CD1c-positive myeloid dendritic cell (primary cell): ENCODE results near the gene FAM13A.
"Not testable (repeated sequence)": the region's sequence is repeated elsewhere in the genome, so short reads cannot be mapped to it uniquely, and the experiment has no call there.

Experiments used
- DNase-seq: peaks from one replicate; pipeline ENCODE4 v3.0.0-alpha.2; 2016; ENCODE audit errors: extremely low spot score

FAM13A gene

DNA sequence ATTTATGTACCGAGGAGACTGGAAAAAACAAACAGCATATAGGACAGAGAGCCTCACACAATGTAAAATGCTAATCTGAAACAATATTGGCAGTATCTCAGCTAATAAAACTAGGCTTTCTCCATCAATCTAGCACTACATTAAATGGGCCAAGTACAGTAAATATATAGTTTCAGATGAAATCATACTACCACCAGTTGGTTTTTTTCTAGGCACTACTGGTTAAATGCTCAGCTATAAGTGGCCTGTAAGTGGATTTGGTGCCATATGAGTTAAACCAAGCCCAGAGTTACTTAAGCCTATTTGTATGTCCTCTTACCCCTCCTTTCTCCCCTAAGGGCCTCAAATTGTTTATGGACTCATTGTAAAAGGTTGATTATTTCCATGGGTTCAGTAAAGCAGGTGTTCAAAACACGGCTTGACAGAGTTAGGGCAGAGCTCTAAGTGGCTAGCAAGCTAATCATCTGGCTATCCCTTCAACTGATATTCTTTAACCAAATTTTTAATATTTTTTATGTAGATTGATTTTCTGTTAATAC is 57.5 kb downstream of the FAM13A start:
- no peak for DNase-seq

DNA sequence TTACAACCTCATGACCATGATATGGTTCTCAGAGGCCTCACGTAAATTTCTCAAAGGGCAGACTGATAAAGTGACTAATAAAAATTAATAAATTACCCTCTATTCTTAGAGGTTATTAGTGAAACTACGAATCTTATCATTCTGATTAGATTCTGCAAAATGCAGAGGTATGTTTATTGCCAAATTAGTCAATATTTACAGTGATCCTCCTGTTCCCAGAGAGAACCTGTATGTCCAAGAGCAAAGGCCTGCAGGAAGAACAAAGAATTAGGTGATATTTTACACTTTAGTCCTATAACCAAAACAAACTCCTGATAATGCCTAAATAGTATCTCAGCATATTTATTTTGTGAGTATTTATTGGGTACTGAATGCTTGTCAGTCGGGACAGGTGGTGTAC is 58.1 kb downstream of the FAM13A start:
- no peak for DNase-seq

DNA sequence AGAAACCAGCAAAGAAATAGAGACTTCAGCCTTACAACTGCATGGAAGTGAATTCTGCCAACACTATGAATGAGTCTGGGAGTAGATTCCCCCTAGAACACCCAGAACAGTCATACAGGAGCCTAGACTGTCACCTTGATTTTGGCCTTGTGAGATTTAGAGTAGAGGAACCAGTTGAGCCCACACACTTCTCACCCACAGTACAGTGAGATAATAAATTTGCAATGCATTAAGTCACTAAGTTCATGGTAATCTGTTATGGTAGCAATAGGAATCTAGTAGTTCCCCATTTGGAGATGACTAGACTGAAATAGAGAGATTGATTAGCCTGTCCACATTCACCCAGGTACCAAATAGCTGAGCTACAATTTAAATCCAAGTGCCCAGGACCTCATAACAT is 59.0 kb downstream of the FAM13A start:
- DNase-seq, result peak; percentile 22

DNA sequence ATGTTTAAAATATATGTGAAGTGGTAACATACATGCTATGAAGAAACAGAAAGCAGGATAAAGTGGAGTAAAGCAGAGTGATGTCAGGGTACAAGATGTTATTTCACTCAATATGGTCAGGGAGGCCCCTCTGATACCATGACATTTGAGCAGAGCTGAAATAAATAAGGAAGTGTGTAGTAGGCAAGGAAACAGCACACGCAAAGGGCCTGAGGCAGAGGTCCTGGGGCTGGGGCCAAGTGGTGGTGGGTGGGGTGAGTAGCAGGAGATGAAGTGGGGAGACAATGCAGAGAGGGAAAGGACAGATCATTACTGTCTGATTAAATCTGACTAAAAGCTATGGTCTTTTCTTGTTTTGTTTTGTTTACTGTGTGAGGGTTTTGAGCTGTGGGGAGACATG is 61.1 kb downstream of the FAM13A start:
- DNase-seq, result no peak

DNA sequence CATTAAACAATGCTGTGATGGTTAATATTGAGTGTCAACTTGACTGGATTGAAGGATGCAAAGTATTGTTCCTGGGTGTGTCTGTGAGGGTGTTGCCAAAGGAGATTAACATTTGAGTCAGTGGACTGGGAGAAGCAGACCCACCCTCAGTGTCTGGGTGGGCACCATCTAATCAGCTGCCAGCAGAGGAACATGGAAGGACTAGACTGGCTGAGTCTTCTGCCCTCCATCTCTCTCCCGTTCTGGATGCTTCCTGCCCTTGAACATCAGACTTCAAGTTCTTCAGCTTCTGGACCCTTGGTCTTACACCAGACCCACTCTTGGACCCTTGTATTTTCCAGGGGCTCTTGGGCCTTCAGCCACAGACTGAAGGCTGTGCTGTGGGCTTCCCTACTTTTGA is 61.7 kb downstream of the FAM13A start:
- not testable (repeated sequence) for DNase-seq

DNA sequence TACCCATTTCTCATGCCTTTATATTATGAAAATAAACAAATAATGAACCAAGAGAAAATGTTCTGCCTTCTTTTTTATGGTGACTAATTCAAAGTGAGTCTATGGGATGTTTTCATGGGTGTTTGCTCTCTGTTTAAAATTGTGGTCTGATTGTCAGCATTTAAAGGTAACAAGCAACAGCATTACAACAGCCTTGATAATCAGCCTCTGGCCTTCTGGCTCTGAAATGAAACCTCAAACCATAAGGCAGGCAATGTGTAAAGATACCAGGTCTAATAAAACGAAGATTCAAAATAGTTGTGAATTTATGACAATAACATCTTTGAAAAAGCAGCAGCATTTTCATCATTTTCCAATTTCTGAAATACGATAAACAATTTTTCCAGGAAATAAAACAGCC is 63.7 kb downstream of the FAM13A start:
- no peak for DNase-seq

DNA sequence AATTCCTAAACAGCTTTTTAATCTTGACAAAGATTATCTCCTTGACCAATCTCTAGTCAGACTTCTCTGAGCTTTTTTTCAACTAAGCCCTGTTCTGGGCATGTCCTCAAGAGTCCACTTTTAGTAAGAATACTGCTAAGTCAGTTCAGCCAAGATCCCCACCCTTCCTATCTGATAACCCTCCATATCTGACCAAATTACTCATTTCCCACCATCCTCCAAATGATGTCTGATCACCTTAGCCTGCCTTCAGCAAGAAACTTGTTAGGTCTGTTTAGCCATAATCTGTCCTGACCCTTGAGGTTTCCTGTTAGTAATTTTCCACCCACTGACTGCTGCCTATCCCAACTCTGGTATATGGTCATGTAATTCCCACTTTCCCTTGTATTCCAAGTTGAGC is 65.2 kb downstream of the FAM13A start:
- no peak for DNase-seq

DNA sequence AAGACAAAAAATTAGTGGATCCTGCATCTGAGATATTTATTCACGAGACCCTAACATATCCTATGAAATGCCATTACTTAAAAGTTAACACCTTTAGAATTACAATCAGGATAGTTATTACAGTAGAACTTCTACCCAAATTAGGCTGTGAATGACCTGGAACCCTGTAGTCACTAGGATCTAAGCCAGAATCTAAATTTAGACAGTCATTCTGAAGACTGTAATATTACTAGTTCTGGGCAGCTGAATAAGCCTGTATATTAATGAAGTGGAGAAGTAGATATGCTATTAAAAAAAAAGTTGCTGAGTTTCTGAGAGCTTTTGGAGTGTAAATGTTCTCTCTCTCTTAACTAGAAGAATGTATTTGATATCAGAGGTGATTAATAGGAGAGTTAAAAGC is 67.0 kb downstream of the FAM13A start:
- DNase-seq, result no peak

DNA sequence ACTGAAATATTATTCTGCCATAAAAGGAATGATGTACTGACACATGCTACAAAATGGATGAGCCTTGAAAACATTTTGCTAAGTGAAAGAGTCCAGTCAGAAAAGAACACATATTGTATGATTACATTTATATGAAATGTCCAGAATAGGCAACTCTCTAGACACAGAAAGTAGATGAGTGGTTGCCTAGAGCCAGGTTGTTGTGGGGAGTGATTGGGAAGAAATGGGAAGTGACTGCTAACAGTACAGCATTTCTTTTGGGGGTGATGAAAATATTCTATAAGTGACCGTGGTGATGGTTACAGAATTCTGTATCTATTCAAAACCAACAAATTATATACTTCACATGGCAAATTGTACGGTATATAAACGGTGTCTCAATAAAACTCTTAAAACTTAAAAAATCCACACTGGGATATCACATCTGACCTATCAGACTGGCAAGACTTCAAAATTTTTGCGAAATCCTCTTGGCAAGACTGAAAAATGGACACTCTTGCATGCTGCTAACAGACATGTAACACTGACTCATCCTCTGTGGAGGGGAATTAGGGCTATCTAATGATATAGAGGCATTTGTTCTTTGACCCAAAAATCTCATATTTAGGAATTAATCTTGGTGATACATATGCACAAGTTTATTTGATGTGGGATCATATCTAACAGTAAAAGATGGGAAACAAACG is 71.8 kb downstream of the FAM13A start:
- DNase-seq, result no peak

DNA sequence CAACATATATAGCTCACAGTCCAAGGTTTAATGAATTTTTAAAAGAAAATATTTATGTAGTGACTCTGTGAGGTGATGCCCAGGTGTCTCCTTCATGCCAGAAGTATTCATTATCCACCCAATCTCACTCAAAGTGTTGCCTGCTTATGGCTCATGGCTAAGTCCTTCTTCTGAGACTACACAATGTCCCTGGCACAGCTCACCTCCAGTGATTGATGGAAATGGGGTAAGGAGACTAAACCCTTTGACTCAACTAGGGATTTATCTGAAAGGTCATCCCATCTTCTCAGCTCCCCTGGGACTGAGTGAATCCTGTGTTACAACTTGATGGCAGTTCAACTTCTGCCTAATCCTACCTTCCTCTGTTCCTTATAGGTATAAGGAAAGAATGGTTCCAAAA is 74.2 kb downstream of the FAM13A start:
- DNase-seq, result no peak

DNA sequence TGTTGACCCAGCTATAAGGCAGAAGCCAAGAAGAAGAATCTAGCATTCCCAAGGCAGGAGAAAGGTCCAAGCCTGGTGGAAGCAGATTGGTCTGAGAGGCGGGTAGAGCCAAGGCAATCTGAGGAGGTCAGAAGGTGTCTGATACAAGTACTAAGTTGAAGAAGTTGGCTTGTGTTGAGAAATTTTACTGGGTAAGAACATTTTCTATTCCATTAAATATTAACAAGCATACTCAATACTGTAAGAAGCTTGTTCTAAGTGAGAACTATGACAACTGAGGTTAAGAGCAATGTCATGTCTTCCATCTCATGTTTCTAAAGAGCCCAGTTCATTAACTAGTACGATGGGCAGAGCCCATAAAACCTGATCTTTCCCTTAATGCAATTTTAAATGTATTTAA is 75.0 kb downstream of the FAM13A start:
- no peak for DNase-seq

DNA sequence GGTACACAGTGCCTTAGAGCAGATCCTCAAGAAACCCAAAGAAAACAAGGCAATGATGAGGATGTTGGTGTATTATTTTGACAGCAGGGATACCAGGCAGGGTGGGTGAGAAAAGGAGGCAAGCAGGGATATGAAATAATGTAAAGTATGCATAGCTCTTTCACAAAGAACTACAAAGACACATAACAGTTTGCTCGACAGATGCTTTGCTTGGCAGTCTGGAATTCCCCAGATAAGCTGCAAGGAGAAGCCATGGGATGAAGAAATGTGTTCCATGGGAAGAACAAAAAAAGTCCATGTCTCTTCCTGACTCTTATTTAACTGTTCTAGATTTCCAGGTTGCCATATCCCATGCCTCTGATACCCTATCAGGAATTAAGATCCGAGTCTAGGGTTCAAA is 75.4 kb downstream of the FAM13A start:
- no peak for DNase-seq

DNA sequence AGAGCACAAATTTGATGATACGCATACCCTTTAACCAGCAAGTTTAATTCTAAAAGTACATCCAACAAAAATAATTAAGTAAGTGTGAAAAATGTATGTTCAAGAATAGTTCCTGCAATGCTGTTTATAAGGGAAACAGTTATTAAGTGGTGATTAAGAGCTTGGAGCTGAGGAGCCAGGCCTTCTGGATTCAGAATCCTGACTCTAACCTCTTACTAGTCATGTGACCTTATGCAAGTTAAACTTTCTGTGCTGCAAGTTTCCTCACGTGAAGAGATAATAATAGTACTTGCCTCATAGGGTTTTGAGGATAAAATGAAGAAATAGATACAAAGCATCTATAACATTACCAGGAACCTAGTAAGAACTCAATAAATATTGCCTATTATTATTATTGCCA is 77.7 kb downstream of the FAM13A start:
- no peak for DNase-seq

DNA sequence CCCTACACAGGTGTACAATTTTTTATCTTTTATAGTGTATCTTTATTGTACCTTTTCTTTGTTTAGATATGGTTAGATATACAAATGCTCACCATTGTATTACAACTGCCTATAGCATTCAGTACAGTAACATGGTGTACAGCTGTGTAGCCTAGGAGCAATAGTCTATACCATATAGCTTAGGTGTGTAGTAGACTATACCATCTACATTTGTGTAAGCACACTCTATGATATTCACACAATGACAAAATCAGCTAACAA is 80.3 kb downstream of the FAM13A start:
- no peak for DNase-seq

DNA sequence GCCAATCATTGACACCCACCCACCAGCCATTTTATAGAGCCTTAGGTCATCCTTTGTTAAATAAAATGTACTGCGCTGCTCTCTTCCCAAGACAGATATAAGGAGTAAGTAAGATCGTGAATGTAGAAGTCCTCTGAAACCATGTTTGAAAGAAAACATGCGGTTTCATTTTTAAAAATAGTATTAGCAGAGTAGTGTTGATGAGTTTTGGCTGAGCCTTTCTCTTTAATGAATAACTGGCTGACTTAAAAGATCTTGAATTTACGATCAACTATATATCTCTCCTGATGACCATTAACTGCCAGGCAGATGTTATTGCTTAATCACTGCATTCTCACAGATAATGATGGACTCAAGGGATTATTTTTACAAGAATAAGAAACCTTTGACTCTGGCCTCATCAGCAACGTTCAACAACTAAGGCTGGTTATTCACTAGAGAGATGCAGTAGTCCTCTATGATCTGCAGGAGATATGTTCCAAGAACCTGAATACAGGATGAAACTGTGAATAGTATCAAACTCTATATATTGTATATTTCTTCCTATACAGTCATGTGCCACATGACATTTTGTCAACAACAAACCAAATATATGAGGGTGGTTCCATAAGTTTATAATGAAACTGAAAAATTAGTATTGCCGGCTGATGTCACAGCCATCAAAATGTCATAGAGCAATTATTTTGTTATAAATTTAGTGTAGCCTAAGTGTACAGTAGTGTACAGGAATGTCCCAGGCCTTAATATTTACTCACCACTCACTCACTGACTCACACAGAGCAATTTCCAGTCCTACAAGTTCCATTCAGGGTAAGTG is 80.8 kb downstream of the FAM13A start:
- DNase-seq, result no peak

DNA sequence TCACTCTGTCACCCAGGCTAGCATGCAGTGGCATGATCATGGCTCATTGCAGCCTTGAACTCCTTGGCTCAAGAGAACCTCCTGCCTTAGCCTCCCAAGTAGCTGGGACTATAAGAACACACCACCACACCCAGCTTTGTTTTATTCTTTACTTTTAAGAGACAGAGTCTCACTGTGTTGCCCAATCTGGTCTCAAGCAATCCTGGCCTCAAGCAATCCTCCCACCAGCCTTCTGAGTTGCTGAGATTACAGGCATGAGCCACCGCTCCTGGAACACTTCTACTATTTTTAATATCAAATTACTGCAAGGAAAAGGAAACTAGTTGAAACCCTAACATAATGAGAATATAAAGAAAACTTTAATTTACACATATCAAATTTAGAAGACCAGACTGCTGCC is 85.4 kb downstream of the FAM13A start:
- DNase-seq, result no peak

DNA sequence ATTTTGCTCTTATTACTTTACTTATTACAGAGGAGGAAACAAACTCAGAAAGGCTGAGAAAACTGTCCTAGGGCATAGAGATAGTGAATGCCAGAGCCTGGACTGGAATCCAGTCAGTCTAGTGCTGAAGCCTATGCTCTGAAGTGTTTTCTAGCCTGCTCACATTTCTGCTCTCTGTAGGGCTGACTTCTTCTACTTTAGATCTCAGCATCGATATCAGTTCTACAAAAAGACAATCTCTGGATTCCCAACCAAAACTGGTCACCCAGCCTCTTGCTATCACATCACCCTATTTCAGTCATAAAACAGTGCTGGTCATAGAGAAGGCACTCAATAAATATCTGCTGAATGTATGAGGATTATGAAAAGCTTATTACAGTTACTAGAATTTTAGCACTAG is 87.2 kb downstream of the FAM13A start:
- no peak for DNase-seq

DNA sequence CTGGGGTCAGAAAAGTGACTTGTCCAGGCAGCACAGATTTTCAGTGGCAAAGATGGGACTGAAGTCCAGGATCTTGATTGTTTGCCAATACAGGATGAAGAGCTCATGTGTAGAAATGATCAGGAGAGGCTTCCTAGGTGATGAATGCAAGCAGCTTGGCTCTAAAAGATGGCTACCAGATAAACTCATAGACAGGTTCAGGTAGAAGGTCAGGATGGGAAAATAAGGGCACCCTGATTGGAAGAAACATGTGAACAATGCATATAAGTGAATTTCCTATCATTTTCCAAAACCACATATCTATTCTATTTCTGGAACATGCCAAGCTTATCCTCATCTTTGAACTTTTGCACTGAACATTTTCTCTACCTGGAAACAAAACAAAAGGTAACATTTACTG is 87.7 kb downstream of the FAM13A start:
- no peak for DNase-seq

DNA sequence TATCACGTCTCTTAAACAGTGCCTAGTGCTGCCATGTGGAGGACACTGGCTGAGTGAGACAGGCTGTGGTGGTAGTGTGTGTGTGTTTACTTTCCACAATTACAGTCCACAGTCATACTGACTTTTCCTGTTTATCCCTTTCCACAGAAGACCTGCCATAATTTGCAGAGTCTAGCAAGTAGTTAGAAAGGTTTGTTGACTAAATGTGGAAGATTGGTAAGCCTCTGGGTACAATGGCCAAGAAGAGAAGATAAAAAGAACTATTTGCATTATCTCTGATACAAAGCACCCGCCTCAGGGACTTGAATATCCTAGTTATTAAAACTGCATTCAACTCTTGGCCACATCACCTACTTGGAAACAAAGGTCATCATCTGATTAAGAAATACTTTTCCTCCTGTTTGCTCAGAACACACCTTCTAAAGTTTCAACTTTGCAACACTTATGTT is 89.1 kb downstream of the FAM13A start:
- no peak for DNase-seq

DNA sequence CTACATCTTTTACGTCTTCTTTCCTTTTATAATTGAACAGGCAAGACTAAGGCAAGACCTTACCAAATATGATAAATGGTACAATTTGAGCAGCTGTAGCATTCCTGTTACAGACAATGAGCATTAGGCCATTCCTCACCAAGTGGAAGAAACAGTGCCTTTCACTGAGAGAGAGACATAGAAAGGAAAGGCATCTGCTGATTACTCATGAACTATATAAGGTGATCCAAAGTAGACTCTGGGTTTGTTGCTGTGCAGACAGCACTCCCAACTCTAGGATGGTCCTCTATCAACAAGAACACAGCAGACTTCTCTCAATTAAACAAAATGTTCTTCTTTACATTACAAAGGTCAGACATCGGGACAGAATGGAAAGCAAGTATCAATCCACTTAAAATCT is 91.9 kb downstream of the FAM13A start:
- DNase-seq, result no peak

DNA sequence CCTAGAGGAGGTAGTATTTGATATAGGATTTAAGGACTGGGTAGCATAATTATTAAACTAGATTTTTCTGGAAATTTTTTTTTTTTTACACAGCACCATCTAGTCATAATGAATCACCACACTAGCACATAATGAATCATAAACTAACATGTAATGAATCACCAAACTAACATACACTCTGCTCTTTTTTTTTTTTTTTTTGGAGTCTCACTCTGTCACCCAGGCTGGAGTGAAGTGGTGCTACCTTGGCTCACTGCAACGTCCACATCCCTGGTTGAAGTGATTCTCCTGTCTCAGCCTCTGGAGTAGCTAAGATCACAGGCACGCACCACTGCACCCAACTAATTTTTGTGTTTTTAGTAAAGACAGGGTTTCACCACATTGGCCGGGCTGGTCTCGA is 92.5 kb downstream of the FAM13A start:
- DNase-seq, result no peak

DNA sequence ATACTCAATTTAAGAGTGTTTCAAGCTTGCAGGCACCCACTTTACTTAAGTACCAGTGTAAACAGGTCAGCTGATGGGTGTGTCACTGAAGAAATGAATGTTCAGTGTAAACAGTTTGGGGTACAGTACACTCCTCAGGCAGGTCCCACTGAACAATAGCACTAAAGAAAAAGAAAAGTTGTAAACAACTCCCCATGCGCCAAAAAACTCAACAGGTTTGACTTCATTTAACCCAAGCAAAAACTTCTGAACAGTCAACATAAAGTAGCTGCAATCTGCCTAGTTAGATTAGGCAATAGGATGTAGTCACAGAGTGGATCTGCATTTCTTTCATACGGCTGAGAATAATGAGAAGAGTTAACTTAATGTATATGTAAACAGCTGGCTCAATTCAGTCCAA is 93.2 kb downstream of the FAM13A start:
- no peak for DNase-seq

DNA sequence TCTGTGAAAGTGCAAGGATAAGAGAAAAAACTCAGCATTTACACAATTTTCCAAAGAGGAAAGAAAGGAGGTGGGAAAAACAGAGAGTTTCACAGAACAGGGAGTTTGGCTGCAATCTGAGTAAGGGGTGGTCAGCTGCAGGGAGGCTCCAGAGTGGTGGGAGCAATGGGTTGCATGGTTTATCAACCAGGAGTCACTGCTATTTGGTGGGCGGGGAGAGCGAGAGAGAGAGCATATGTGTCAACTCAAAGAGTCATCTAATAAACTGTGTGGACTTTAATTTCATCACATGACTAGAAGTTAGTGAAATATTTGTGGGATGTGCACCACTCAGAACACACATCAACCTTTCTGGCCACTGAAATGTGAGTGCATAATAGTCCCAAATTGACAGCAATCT is 94.6 kb downstream of the FAM13A start:
- DNase-seq, result no peak

DNA sequence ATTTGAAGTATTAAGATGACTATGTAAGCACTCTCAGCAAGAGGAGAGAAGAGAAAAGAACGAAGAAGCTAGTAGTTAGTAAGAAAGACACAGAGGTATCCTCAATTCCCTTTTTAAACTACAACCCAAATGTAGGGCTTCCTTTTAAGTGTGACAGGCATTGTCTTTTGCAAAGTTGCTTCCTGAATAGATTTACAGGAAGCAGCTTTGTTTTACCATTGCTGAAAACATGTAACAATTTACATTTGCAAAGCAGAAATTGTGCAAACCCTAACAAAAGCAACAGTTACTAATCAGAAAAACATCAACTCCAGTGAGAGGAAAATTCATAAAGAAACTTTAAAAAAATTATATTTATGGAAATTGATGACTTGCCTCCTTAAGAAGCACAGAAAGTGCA is 96.4 kb downstream of the FAM13A start:
- DNase-seq, result peak; percentile 65
